SK-N-MC (cell line): Measurements from ENCODE around the gene TPPP2.

Experiments used
- EZH2 ChIP-seq: fragments of 200-600 bp; sonication (generic); IDR thresholded peaks from one replicate; pipeline ENCODE4 v1.6.1; 2017; ENCODE audit warnings: antibody characterized with exemption
- POLR2AphosphoS5 ChIP-seq: IDR thresholded peaks from 2 replicates; pipeline ENCODE4 v1.6.1; 2012; ENCODE audit warnings: mild to moderate bottlenecking, low read depth, low read length, borderline replicate concordance

DNA sequence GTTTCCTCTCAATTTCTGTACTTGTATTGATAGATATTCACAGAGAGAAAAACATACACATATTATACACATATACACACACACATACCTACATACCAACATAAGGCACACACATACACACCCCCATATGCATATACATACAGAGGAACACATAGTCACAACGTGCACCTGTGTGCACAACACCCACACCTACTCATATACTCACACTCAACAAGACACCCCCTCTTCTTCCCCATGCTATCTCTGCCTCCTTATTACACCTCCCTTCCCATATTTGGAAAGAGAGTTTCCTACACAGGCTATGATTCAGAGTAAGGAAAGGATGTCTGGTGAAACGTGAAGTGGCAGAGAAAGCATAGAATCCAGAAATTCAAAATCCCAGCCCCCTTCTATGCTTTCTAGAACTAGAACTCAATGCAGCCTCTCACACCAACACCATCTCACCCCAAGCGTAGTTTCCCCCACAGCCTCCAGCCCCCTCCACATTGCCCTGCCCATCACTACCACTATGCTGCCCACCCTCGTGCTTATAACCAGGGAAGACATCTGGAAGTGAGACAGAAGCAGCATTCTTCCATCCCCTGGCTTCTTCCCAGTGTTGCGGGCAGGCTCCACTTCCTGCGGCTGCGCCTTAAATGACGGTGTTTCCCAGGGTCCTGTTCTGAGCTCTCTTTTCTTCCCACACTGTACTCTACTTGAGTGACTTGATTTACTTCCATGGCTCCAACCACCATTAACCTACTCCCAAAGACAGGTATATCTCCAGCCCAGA is 30.0 kb downstream of the TPPP2 start:
- TF ChIP-seq EZH2 (no peak), POLR2AphosphoS5 (no peak)
